Measurements from ENCODE around the gene MYH7B.

Gene MYH7B

DNA sequence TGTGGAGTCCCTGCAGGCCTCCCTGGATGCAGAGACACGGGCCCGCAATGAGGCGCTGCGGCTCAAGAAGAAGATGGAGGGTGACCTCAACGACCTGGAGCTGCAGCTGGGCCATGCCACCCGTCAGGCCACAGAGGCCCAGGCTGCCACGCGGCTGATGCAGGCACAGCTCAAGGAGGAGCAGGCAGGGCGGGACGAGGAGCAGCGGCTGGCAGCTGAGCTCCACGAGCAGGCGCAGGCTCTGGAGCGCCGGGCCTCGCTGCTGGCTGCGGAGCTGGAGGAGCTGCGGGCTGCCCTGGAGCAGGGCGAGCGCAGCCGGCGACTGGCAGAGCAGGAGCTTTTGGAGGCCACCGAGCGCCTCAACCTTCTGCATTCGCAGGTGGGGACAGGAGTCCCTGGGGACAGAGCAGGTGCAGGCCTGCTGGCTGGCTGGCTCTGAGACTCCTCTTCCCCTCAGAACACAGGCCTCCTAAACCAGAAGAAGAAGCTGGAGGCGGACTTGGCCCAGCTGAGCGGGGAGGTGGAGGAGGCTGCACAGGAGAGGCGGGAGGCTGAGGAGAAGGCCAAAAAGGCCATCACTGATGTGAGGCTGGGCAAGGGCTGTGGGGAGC lies 44.7 kb downstream of the MYH7B start:
- no peak for TF ChIP-seq EZH2phosphoT487 (IDR thresholded peaks at IDR 0.05; ENCODE audit: low read depth)
- TF ChIP-seq, protein P1, sequence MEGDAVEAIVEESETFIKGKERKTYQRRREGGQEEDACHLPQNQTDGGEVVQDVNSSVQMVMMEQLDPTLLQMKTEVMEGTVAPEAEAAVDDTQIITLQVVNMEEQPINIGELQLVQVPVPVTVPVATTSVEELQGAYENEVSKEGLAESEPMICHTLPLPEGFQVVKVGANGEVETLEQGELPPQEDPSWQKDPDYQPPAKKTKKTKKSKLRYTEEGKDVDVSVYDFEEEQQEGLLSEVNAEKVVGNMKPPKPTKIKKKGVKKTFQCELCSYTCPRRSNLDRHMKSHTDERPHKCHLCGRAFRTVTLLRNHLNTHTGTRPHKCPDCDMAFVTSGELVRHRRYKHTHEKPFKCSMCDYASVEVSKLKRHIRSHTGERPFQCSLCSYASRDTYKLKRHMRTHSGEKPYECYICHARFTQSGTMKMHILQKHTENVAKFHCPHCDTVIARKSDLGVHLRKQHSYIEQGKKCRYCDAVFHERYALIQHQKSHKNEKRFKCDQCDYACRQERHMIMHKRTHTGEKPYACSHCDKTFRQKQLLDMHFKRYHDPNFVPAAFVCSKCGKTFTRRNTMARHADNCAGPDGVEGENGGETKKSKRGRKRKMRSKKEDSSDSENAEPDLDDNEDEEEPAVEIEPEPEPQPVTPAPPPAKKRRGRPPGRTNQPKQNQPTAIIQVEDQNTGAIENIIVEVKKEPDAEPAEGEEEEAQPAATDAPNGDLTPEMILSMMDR (IDR thresholded peaks at IDR 0.05; ENCODE audit: low read depth, low read length): no peak
- Histone ChIP-seq H3K9me3 (ENCODE audit: insufficient read depth, low read length) (no peaks in the 10 kb centered on the region), H3K27me3 (ENCODE audit: low read depth, low read length) (no peaks in the 10 kb centered on the region), H3K9ac (ENCODE audit: low read length) (no peak overlapping the region), H3K4me3 (ENCODE audit: low read length) (no peak overlapping the region), H3K27ac (ENCODE audit: low read length) (no peak overlapping the region), H4K20me1 (ENCODE audit: insufficient read depth, low read length) (no peaks in the 10 kb centered on the region), H3K4me2 (ENCODE audit: low read length) (no peak overlapping the region), H2AFZ (ENCODE audit: low read depth, low read length) (no peak overlapping the region), H3K36me3 (replicated peaks; ENCODE audit: low read depth, low read length) (peaks cover 38% of the 10 kb centered on the region), H3K4me1 (ENCODE audit: low read length) (no peaks in the 10 kb centered on the region), H3K79me2 (ENCODE audit: low read length) (no peaks in the 10 kb centered on the region)

DNA sequence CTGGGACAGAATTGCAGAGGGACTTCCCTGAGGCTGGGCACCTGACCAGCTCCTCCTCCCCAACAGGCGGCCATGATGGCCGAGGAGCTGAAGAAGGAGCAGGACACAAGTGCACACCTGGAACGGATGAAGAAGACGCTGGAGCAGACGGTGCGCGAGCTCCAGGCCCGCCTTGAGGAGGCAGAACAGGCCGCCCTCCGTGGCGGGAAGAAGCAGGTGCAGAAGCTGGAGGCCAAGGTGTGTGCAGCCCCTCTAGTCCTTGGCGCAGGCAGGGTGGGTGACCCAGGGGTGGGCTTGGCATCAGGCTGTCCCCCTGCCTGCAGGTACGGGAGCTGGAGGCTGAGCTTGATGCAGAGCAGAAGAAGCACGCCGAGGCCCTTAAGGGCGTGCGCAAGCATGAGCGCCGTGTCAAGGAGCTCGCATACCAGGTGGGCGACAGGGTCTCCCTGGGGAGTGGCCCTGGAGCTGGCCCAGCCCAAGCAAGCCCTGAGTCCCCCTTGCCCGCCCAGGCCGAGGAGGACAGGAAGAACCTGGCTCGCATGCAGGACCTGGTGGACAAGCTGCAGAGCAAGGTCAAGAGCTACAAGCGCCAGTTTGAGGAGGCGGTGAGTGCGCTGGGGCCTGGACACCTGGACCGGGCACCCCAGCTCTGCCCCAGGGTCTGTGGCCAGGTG lies 45.4 kb downstream of the MYH7B start:
- Histone ChIP-seq H3K27me3 (ENCODE audit: low read depth, low read length) (no peaks in the 10 kb centered on the region), H3K4me3 (ENCODE audit: low read length) (no peak overlapping the region), H4K20me1 (ENCODE audit: insufficient read depth, low read length) (no peaks in the 10 kb centered on the region), H3K4me1 (ENCODE audit: low read length) (no peaks in the 10 kb centered on the region), H3K9ac (ENCODE audit: low read length) (no peak overlapping the region), H3K36me3 (replicated peaks; ENCODE audit: low read depth, low read length) (peaks cover 40% of the 10 kb centered on the region), H3K27ac (ENCODE audit: low read length) (no peak overlapping the region), H3K9me3 (ENCODE audit: insufficient read depth, low read length) (no peaks in the 10 kb centered on the region), H3K79me2 (ENCODE audit: low read length) (no peaks in the 10 kb centered on the region), H3K4me2 (ENCODE audit: low read length) (no peak overlapping the region), H2AFZ (ENCODE audit: low read depth, low read length) (no peak overlapping the region)
- TF ChIP-seq, protein P1 (IDR thresholded peaks at IDR 0.05; ENCODE audit: low read depth, low read length): no peak
- no peak for TF ChIP-seq EZH2phosphoT487 (IDR thresholded peaks at IDR 0.05; ENCODE audit: low read depth)

DNA sequence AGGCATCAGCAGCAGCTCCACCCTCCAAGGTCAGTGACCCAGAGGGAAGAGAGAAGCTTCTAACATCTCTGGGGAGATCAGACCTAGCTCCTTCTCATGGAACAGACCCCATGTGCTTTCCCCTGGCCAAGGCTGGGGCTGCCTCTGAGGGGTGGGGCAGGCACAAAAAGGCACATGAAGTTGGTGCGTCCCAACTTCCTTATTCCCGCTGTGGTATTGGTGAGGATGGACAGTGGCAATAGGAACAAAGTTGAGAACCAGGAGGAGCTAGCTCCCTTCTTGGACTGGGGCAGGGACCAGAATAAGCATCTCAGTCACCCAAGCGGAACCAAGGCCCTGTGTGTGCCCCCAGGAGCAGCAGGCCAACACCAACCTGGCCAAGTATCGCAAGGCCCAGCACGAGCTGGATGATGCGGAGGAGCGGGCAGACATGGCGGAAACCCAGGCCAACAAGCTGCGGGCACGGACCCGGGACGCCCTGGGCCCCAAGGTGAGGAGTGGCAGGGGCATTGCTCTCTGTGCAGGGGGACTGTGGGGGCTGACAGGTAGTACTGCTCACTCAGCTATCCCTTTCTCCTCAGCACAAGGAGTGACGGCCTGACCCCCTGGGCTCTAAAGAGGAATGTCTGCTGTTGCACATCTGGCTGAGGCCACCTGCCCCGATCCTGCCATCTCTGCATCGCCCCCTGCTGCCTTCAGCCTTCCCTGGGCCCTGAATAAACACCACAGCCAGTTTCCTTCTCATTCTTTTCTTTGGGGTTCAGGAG lies 46.1 kb downstream of the MYH7B start:
- no peak overlapping the region for H2AFZ ChIP-seq (ENCODE audit: low read depth, low read length)
- H4K20me1 ChIP-seq (ENCODE audit: insufficient read depth, low read length): no peaks in the 10 kb centered on the region
- H3K4me2 ChIP-seq (ENCODE audit: low read length): no peak overlapping the region
- peaks cover 42% of the 10 kb centered on the region for H3K36me3 ChIP-seq (replicated peaks; ENCODE audit: low read depth, low read length)
- no peak overlapping the region for H3K27ac ChIP-seq (ENCODE audit: low read length)
- no peak for TF ChIP-seq EZH2phosphoT487 (IDR thresholded peaks at IDR 0.05; ENCODE audit: low read depth)
- TF ChIP-seq, protein P1 (IDR thresholded peaks at IDR 0.05; ENCODE audit: low read depth, low read length): peak; percentile 34
- H3K9me3 ChIP-seq (ENCODE audit: insufficient read depth, low read length): no peaks in the 10 kb centered on the region
- H3K4me1 ChIP-seq (ENCODE audit: low read length): no peaks in the 10 kb centered on the region
- H3K4me3 ChIP-seq (ENCODE audit: low read length): no peak overlapping the region
- H3K27me3 ChIP-seq (ENCODE audit: low read depth, low read length): no peaks in the 10 kb centered on the region
- H3K79me2 ChIP-seq (ENCODE audit: low read length): no peaks in the 10 kb centered on the region
- H3K9ac ChIP-seq (ENCODE audit: low read length): no peak overlapping the region
